Fibroblast of upper back skin (primary cell): ENCODE results near the gene P2RY14.
"Not testable (repeated sequence)": the region's sequence is repeated elsewhere in the genome, so short reads cannot be mapped to it uniquely, and the experiment has no call there.

Experiments
- DNase-seq: peaks from one replicate; pipeline ENCODE4 v3.0.0-alpha.2; 2013

Gene P2RY14

GRCh38 chr3:151171145-151171757 is 107.1 kb downstream of the P2RY14 start:
- no peak for DNase-seq

GRCh38 chr3:151169948-151170679 is 108.2 kb downstream of the P2RY14 start:
- DNase-seq, result not testable (repeated sequence)

GRCh38 chr3:151169262-151169947 is 108.9 kb downstream of the P2RY14 start:
- no peak for DNase-seq

- peak; percentile 75 for DNase-seq
Measured at GRCh38 chr3:151168269-151169094, 109.9 kb downstream of the P2RY14 start.

GRCh38 chr3:151166161-151166560 is 112.2 kb downstream of the P2RY14 start:
- DNase-seq, result no peak

- DNase-seq, result no peak
Measured at GRCh38 chr3:151165226-151165625, 113.1 kb downstream of the P2RY14 start.
